Measurements from ENCODE around the gene TSTD2.

Gene TSTD2

GRCh38 chr9:97636903-97637302 lies 3.7 kb upstream of the TSTD2 start:
- CTCF ChIA-PET, result interaction anchor here (0.8 to 1.7 kb wide), 4 partner anchors 9 to 157 kb away, joined by 3 to 5 read pairs (median 4); no protein-coding TSS in a partner anchor
- no peak for DNase-seq (ENCODE audit: extremely low spot score)
- POLR2A ChIA-PET, result no interaction called here
- no peak for TF ChIP-seq CTCF (IDR thresholded peaks at IDR 0.05; ENCODE audit: control extremely low read depth, extremely low read depth, low read depth, missing control alignments)

- CTCF ChIA-PET, result interaction anchor here (1.1 to 1.6 kb wide), 2 partner anchors 26 to 166 kb away, joined by 3 to 4 read pairs; no protein-coding TSS in a partner anchor
- DNase-seq (ENCODE audit: extremely low spot score), result no peak
- TF ChIP-seq CTCF (IDR thresholded peaks at IDR 0.05; ENCODE audit: control extremely low read depth, extremely low read depth, low read depth, missing control alignments), result no peak
- POLR2A ChIA-PET, result no interaction called here
Measured at GRCh38 chr9:97635026-97635425, 1.9 kb upstream of the TSTD2 start.

- ChIA-PET POLR2A (interaction anchor here (0.6 to 1.2 kb wide), 4 partner anchors 12 to 289 kb away, joined by 3 to 5 read pairs (median 4); partner anchors contain the start of gene TRMO), CTCF (interaction anchor here (0.7 to 7.6 kb wide), 9 partner anchors 11 to 165 kb away, joined by 3 to 88 read pairs (median 6); partner anchors contain the start of gene TMOD1)
- peak; percentile 16 for DNase-seq (ENCODE audit: extremely low spot score)
- TF ChIP-seq CTCF (IDR thresholded peaks at IDR 0.05; ENCODE audit: control extremely low read depth, extremely low read depth, low read depth, missing control alignments), result no peak
Measured at GRCh38 chr9:97633859-97634490, 807 bp upstream of the TSTD2 start.

- no peak for DNase-seq (ENCODE audit: extremely low spot score)
- ChIA-PET CTCF (interaction anchor here (1.0 to 7.6 kb wide), 10 partner anchors 10 to 221 kb away, joined by 3 to 88 read pairs (median 6); partner anchors contain the start of genes TDRD7 and TMOD1), POLR2A (interaction anchor here (0.6 to 1.0 kb wide), 4 partner anchors 14 to 225 kb away, joined by 3 read pairs; partner anchors contain the start of gene TMOD1)
- no peak for TF ChIP-seq CTCF (IDR thresholded peaks at IDR 0.05; ENCODE audit: control extremely low read depth, extremely low read depth, low read depth, missing control alignments)
Measured at GRCh38 chr9:97632248-97632984, 752 bp downstream of the TSTD2 start.

- no peak for TF ChIP-seq CTCF (IDR thresholded peaks at IDR 0.05; ENCODE audit: control extremely low read depth, extremely low read depth, low read depth, missing control alignments)
- ChIA-PET CTCF (interaction anchor here (1.1 to 7.6 kb wide), 6 partner anchors 14 to 244 kb away, joined by 3 to 88 read pairs (median 10); no protein-coding TSS in a partner anchor), POLR2A (no interaction called here)
- DNase-seq (ENCODE audit: extremely low spot score), result no peak
Measured at GRCh38 chr9:97630591-97630990, 2.6 kb downstream of the TSTD2 start.

- DNase-seq (ENCODE audit: extremely low spot score), result no peak
- CTCF ChIA-PET, result interaction anchor here (0.7 to 7.6 kb wide), 8 partner anchors 12 to 294 kb away, joined by 3 to 88 read pairs (median 5); no protein-coding TSS in a partner anchor
- POLR2A ChIA-PET, result interaction anchor here (0.7 kb wide), 1 partner anchor 178 kb away, joined by 3 read pairs; no protein-coding TSS in a partner anchor
- TF ChIP-seq CTCF (IDR thresholded peaks at IDR 0.05; ENCODE audit: control extremely low read depth, extremely low read depth, low read depth, missing control alignments), result no peak
Measured at GRCh38 chr9:97629156-97629555, 4.0 kb downstream of the TSTD2 start.
